Mesodermal cell (in vitro differentiated cells): ENCODE measurements around the gene DDIAS.
"Not testable (repeated sequence)": the region's sequence is repeated elsewhere in the genome, so short reads cannot be mapped to it uniquely, and the experiment has no call there.

Experiments
- H3K27ac ChIP-seq: 2 replicates; pipeline ENCODE4 v1.7.0; 2013; ENCODE audit warnings: mild to moderate bottlenecking, low read depth, low read length, moderate library complexity; ENCODE audit not compliant: severe bottlenecking
- H3K36me3 ChIP-seq: 2 replicates; pipeline ENCODE4 v1.7.1; 2013; ENCODE audit warnings: mild to moderate bottlenecking, low read length, moderate library complexity; ENCODE audit not compliant: control insufficient read depth, insufficient read depth
- H3K4me1 ChIP-seq: one replicate; pipeline ENCODE4 v1.7.1; 2013; ENCODE audit warnings: mild to moderate bottlenecking, low read length; ENCODE audit not compliant: insufficient read depth, control insufficient read depth, poor library complexity, severe bottlenecking
- H3K4me3 ChIP-seq: 2 replicates; pipeline ENCODE4 v1.7.0; 2013; ENCODE audit warnings: low read length, control low read depth, mild to moderate bottlenecking; ENCODE audit not compliant: insufficient read depth, poor library complexity, severe bottlenecking; ENCODE audit errors: extremely low read depth
- H3K9me3 ChIP-seq: 2 replicates; pipeline ENCODE4 v1.7.1; 2013; ENCODE audit warnings: mild to moderate bottlenecking, low read length, moderate library complexity; ENCODE audit not compliant: control insufficient read depth
- WGBS, 2 experiments: methylation state at CpG; one replicate each; pipeline ENCODE4 v1.1.5; 2013; ENCODE audit warnings: missing lambda C conversion rate in 2 of 2; ENCODE audit not compliant: insufficient coverage in 2 of 2; 5-methylcytosine and 5-hydroxymethylcytosine counted together

The DDIAS gene

DNA sequence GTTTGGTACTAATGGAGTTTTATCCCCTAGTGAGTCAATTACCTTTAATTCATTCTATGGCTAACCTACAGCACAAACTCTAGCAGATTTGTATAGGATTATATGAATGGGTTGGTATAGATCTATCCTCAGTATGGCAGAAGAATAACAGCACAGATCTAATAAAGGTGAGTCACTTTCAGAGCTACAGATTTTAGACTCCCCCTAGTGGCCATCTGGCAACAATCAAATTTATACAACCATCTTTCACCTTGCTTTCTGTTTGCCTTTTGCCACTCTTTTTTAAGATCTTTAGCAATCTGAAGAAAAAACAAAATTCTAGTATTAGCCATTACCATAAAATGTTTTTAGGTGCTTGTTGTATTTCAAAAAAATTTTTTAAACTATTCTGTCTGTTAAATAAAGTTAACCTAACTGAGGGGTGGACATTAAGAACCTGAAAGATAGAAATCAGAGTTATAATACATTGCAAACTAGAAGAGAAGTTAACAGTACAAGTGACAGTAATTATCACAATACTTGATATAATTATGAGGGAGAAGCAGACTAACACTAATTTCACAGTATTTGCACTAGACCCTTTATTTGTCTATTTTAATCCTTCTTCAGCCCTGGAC lies 25.8 kb downstream of the DDIAS start:
- H3K4me1 ChIP-seq, result peaks cover 17% of the 10 kb centered on the region
- no peaks in the 10 kb centered on the region for H3K9me3 ChIP-seq
- peaks cover 25% of the 10 kb centered on the region for H3K36me3 ChIP-seq
- H3K4me3 ChIP-seq, result no peak overlapping the region
- H3K27ac ChIP-seq, result no peak overlapping the region

DNA sequence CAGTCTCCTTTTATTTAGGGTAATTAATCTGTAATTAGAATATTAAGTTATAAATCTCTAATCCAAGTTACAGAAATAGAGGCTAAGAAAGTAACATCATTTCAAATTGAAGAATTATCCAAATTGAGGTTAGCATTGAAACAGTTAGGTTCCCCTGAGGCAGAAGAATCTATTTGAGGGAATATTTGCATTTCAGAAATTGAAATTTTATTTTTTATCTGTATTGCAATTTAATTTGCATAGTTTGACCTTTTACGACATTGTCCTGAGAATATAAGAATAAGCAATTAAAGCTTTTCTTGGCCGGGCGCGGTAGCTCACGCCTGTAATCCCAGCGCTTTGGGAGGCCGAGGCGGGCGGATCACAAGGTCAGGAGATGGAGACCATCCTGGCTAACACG lies 27.6 kb downstream of the DDIAS start:
- Histone ChIP-seq H3K4me1 (peaks cover 2% of the 10 kb centered on the region), H3K4me3 (no peak overlapping the region), H3K27ac (no peak overlapping the region), H3K9me3 (no peaks in the 10 kb centered on the region), H3K36me3 (peaks cover 35% of the 10 kb centered on the region)
- 97% methylated on average over 4 of the region's 10 CpGs; no CpG with 5 or more reads in 1 of the 2 experiments for WGBS, 2 experiments

DNA sequence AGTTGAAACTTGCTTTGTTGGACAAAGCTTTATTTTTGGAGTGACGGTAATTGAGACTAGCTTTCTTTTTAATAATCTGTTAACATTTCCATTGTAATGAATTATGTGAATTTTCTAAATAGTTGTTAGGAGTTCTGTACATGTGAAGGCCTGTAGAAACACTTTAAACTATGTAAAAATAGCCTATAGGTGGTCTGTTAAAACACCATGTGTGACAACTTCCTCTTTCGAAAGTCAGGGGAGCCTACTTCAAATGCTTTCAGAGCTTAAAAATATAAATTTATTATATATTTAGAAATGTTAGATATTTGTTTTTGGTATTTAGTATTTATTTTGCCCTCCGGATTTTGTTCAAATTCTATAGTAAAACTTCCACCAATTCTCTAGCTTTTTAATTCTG lies 28.7 kb downstream of the DDIAS start:
- Histone ChIP-seq H3K4me3 (no peak overlapping the region), H3K27ac (no peak overlapping the region), H3K36me3 (peaks cover 42% of the 10 kb centered on the region), H3K9me3 (no peaks in the 10 kb centered on the region), H3K4me1 (no peaks in the 10 kb centered on the region)
- WGBS, 2 experiments, result no CpG with 5 or more reads among the region's 3 CpGs

DNA sequence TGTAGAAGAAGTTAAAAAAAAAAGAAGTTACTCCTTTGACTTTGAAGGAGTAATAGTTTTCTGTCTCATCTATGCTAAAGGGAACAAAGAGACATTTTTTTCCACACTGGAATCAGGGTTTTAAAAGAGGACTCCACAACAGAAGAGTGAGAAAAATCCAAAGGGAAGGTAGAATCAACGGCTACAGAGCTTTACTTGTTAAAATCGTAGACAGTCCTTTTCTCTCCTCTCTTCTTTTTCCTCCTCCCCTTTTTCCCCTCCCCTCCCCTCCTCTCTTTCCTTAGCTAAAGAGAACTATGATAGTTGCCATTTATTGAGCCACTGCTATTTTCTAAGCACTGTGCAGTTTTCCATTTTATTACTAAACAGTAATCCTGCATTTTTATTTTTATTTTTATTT lies 29.2 kb downstream of the DDIAS start:
- 89% methylated on average over 2 of the region's 2 CpGs; no CpG with 5 or more reads in 1 of the 2 experiments for WGBS, 2 experiments
- Histone ChIP-seq H3K27ac (no peak overlapping the region), H3K9me3 (no peaks in the 10 kb centered on the region), H3K4me3 (no peak overlapping the region), H3K4me1 (no peaks in the 10 kb centered on the region), H3K36me3 (peaks cover 45% of the 10 kb centered on the region)

DNA sequence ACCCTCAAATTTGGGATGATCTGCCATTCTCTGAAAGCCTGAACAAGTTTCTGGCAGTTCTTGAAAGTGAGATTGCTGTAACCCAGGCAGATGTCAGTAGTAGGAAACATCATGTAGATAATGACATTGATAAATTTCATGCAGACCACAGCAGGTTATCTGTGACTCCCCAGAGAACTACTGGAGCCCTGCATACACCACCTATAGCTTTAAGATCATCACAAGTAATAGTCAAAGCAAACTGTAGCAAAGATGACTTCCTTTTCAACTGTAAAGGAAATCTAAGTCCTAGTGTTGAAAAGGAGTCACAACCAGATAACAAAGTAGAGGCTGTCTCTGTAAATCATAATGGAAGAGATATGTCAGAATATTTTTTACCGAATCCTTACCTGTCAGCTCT lies 31.0 kb downstream of the DDIAS start:
- Histone ChIP-seq H3K27ac (no peak overlapping the region), H3K4me1 (no peaks in the 10 kb centered on the region), H3K4me3 (no peak overlapping the region), H3K9me3 (no peaks in the 10 kb centered on the region), H3K36me3 (peaks cover 41% of the 10 kb centered on the region)
- WGBS, 2 experiments, result no CpG with 5 or more reads among the region's 1 CpG

DNA sequence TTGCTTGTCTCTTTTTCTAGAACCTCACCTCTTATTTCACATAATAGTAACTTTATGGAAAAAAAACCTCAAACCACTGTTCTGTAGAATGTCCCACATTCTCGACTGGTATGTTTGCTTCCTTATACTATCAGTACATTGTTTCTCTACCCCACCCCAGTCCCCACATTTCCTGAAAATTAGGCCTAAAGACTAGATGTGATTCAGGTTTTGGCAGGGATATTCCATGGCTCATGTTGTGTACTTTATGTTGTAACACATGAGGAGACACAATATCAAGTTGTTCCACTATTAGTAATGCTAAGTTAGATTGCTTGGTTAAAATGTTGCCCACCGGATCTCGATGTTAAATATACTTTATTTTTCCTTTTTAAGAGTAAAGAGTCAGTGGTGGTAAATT lies 34.7 kb downstream of the DDIAS start:
- H3K36me3 ChIP-seq, result peaks cover 31% of the 10 kb centered on the region
- H3K4me3 ChIP-seq, result no peak overlapping the region
- H3K9me3 ChIP-seq, result no peaks in the 10 kb centered on the region
- no peaks in the 10 kb centered on the region for H3K4me1 ChIP-seq
- WGBS, 2 experiments, result 80 to 86% methylated on average over 1 of the region's 3 CpGs
- no peak overlapping the region for H3K27ac ChIP-seq

DNA sequence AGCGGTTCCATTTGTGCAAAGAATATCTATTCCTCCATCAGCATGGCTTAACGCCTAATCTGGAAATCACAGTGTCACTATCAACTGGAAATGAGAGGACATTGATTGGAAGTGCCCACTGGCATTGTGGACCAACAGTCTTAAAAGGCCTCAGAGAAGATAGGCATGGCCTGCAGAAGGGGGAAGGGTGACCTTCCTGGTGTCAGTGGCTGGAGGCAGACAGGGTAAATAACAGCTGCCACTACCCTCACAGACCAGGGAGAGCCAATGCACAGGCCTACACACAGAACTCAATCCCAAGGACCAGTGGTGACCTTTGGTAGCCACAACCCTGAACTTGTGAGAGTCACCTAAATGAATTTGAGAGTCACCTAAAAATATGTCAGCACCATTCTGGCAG lies 36.0 kb downstream of the DDIAS start:
- Histone ChIP-seq H3K27ac (no peak overlapping the region), H3K4me3 (no peak overlapping the region), H3K36me3 (peaks cover 18% of the 10 kb centered on the region), H3K4me1 (no peaks in the 10 kb centered on the region), H3K9me3 (no peaks in the 10 kb centered on the region)
- 94 to 100% methylated on average over 1 to 2 of the region's 2 CpGs for WGBS, 2 experiments

DNA sequence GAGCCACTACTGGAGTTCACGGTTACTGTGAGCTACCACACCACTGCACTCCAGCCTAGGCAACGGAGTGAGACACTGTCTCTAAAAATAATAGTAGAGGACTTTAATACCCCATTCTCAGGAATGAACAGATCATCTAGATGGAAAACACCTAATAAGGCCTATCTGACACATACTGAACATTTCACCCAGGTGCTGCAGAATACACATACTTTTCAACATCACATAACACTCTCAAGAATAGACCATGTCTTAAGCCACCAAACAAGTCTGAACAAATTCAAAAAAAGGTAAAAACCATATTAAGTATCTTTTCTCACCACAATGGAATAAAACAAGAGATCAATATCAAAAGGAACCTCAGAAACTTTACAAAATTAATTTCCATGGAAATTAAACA lies 37.9 kb downstream of the DDIAS start:
- Histone ChIP-seq H3K4me1 (no peaks in the 10 kb centered on the region), H3K36me3 (peaks cover 10% of the 10 kb centered on the region), H3K27ac (no peak overlapping the region), H3K4me3 (no peak overlapping the region), H3K9me3 (no peaks in the 10 kb centered on the region)
- WGBS, 2 experiments, result 100% methylated on average over 1 of the region's 2 CpGs; no CpG with 5 or more reads in 1 of the 2 experiments

DNA sequence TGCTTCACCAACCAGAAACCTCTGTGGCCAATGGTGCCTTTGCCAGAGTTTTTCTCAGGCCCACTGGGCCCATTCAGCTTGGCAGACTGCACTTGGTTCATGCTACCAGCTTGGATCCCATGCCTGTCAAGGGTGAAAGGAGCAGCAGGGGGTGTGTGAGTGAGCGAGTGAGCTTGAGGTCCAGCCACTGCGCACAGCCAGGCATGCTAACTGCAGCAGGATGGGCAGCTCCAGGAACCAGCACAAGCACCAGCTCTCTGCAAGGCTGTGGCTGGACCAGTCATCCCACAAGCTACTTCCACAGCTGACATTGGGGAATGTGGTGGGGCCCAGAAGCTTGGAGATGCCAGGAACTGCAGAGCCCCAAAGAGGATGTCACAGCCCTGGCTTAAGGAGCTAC lies 40.8 kb downstream of the DDIAS start:
- no peaks in the 10 kb centered on the region for H3K9me3 ChIP-seq
- no peaks in the 10 kb centered on the region for H3K36me3 ChIP-seq
- WGBS, 2 experiments, result 80 to 94% methylated on average over 1 to 2 of the region's 2 CpGs
- no peak overlapping the region for H3K4me3 ChIP-seq
- no peaks in the 10 kb centered on the region for H3K4me1 ChIP-seq
- H3K27ac ChIP-seq, result no peak overlapping the region

DNA sequence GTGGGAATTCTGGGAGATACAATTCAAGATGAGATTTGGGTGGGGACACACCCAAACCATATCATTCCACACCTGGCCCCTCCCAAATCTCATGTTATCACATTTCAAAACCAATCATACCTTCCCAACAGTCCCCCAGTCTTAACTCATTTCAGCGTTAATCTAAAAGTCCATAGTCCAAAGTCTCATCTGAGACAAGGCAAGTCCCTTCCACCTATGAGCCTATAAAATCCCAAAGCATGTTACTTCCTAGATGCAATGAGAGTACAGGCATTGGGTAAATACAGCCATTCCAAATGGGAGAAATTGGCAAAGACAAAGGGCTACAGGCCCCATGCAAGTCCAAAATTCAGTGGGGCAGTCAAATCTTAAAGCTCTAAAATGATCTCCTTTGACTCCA lies 41.9 kb downstream of the DDIAS start:
- H3K4me1 ChIP-seq, H3K36me3 ChIP-seq, H3K9me3 ChIP-seq, H3K4me3 ChIP-seq, H3K27ac ChIP-seq: not testable (repeated sequence)
- WGBS, 2 experiments, result 100% methylated on average over 1 of the region's 1 CpG

DNA sequence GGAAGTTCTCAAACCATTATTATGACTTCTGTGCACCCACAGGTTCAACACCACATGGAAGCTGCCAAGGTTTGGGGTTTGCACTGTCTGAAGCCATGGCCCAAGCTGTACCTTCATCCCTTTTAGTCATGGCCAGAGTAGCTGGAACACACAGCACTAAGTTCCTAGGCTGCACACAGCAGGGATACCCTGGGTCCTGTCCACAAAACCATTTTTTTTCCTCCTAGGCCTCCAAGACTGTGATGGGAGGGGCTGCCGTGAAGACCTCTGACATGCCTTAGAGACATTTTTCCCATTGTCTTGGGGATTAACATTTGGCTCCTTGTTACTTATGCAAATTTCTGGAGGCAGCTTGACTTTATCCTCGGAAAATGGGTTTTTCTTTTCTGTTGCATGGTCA lies 42.7 kb downstream of the DDIAS start:
- no peaks in the 10 kb centered on the region for H3K4me1 ChIP-seq
- H3K36me3 ChIP-seq, result no peaks in the 10 kb centered on the region
- WGBS, 2 experiments, result 90% methylated on average over 2 of the region's 2 CpGs; no CpG with 5 or more reads in 1 of the 2 experiments
- H3K4me3 ChIP-seq, result no peak overlapping the region
- H3K9me3 ChIP-seq, result no peaks in the 10 kb centered on the region
- no peak overlapping the region for H3K27ac ChIP-seq
